WTC11 (cell line): Measurements from ENCODE around the gene GDPGP1. TPM values are rescaled to one million over a fixed set of nuclear protein-coding genes. Genes with fewer than 3 reads are reported as not detected.
"Not testable (repeated sequence)": the region's sequence is repeated elsewhere in the genome, so short reads cannot be mapped to it uniquely, and the experiment has no call there.

Experiments used
- ATAC-seq: fragments of 200-7000 bp; cut with Tn5 transposase; 2 replicates; pipeline ENCODE4 v1.10.0; 2021; ENCODE audit warnings: mild to moderate bottlenecking, moderate library complexity
- CTCF ChIA-PET: fragments of 300-600 bp; sonication (Branson Sonifier 250); formaldehyde crosslinking; loops from one replicate; lab custom pipeline; 2021; ENCODE audit warnings: antibody characterized with exemption; lab: Charles Lee
- POLR2A ChIA-PET: fragments of 350-600 bp; sonication (Branson Sonifier 250); formaldehyde crosslinking; loops from one replicate; lab custom pipeline; 2021; ENCODE audit warnings: antibody characterized with exemption; lab: Charles Lee
- DNase-seq: peaks from one replicate; pipeline ENCODE4 v3.0.0; 2021; ENCODE audit warnings: low spot score
- H3K27ac Mint-ChIP-seq: 2 replicates; pipeline ENCODE4 v1.8.0; 2021; ENCODE audit warnings: mixed read lengths
- H3K27me3 Mint-ChIP-seq: 2 replicates; pipeline ENCODE4 v1.8.0; 2021; ENCODE audit warnings: low read depth, mild to moderate bottlenecking, moderate library complexity, mixed read lengths
- H3K36me3 Mint-ChIP-seq: 2 replicates; pipeline ENCODE4 v1.8.0; 2021; ENCODE audit warnings: mixed read lengths
- H3K4me1 Mint-ChIP-seq: 2 replicates; pipeline ENCODE4 v1.8.0; 2022; ENCODE audit warnings: mixed read lengths
- H3K4me3 Mint-ChIP-seq: 2 replicates; pipeline ENCODE4 v1.8.0; 2021; ENCODE audit warnings: mild to moderate bottlenecking, moderate library complexity, mixed read lengths
- H3K9me3 Mint-ChIP-seq: 2 replicates; pipeline ENCODE4 v1.8.0; 2021; ENCODE audit warnings: mixed read lengths
- CREM ChIP-seq: sonication (generic); formaldehyde crosslinking; IDR thresholded peaks from 2 replicates; pipeline ENCODE4 v1.8.1; 2022; ENCODE audit warnings: mild to moderate bottlenecking, missing genetic modification reagents, moderate library complexity
- ELF4 ChIP-seq: sonication (generic); formaldehyde crosslinking; IDR thresholded peaks from 2 replicates; pipeline ENCODE4 v1.8.1; 2022; ENCODE audit warnings: low read depth, mild to moderate bottlenecking, moderate library complexity, missing genetic modification reagents
- ETV6 ChIP-seq: sonication (generic); formaldehyde crosslinking; IDR thresholded peaks from 2 replicates; pipeline ENCODE4 v1.8.1; 2022; ENCODE audit warnings: mild to moderate bottlenecking, missing genetic modification reagents
- GRHL2 ChIP-seq: fragments of 250-450 bp; sonication (Bioruptor Pico); IDR thresholded peaks from 2 replicates; pipeline ENCODE4 v1.8.0; 2022; ENCODE audit warnings: mild to moderate bottlenecking, moderate library complexity; ENCODE audit not compliant: insufficient replicate concordance, severe bottlenecking
- IRF2 ChIP-seq: sonication (generic); formaldehyde crosslinking; IDR thresholded peaks from 2 replicates; pipeline ENCODE4 v1.8.0; 2022; ENCODE audit warnings: low read depth, missing genetic modification reagents, borderline replicate concordance
- MXD4 ChIP-seq: fragments of 250-450 bp; sonication (Bioruptor Pico); IDR thresholded peaks from 2 replicates; pipeline ENCODE4 v1.8.0; 2021; ENCODE audit warnings: mild to moderate bottlenecking, moderate library complexity, borderline replicate concordance
- NFE2L1 ChIP-seq: sonication (generic); formaldehyde crosslinking; IDR thresholded peaks from 2 replicates; pipeline ENCODE4 v1.8.1; 2023; ENCODE audit warnings: missing genetic modification reagents
- PRRX2 ChIP-seq: fragments of 250-450 bp; sonication (Bioruptor Pico); IDR thresholded peaks from 2 replicates; pipeline ENCODE4 v1.8.0; 2021; ENCODE audit warnings: mild to moderate bottlenecking
- SP1 ChIP-seq: sonication (generic); formaldehyde crosslinking; conservative IDR thresholded peaks from 2 replicates; pipeline ENCODE4 v1.8.1; 2022; ENCODE audit warnings: missing genetic modification reagents
- TCF7 ChIP-seq: sonication (generic); formaldehyde crosslinking; IDR thresholded peaks from 2 replicates; pipeline ENCODE4 v1.8.0; 2022; ENCODE audit warnings: mild to moderate bottlenecking, low read depth, missing genetic modification reagents, moderate library complexity
- ZNF121 ChIP-seq: sonication (generic); formaldehyde crosslinking; IDR thresholded peaks from 2 replicates; pipeline ENCODE4 v1.8.0; 2023; ENCODE audit warnings: missing genetic modification reagents
- total RNA-seq: library from RNA; stranded (reverse); gene quantifications from 3 replicates; pipeline ENCODE4 v1.2.3, GENCODE V29; 2021
- TF ChIP-seq, protein P1 (sequence below): sonication (generic); formaldehyde crosslinking; IDR thresholded peaks from 2 replicates; pipeline ENCODE4 v1.8.1; 2023; ENCODE audit warnings: mild to moderate bottlenecking, missing genetic modification reagents
- TF ChIP-seq, protein P2 (sequence below): fragments of 250-450 bp; sonication (Bioruptor Pico); IDR thresholded peaks from 2 replicates; pipeline ENCODE4 v2.1.2; 2022; ENCODE audit warnings: mild to moderate bottlenecking, moderate library complexity
- TF ChIP-seq, protein P3 (sequence below): fragments of 250-450 bp; sonication (Bioruptor Pico); IDR thresholded peaks from 2 replicates; pipeline ENCODE4 v1.9.0; 2021; ENCODE audit warnings: moderate library complexity, mild to moderate bottlenecking, inconsistent platforms, borderline replicate concordance
- TF ChIP-seq, protein P4 (sequence below): sonication (generic); formaldehyde crosslinking; IDR thresholded peaks from 2 replicates; pipeline ENCODE4 v1.8.0; 2023; ENCODE audit warnings: missing genetic modification reagents
- TF ChIP-seq, protein P5 (sequence below): sonication (generic); formaldehyde crosslinking; IDR thresholded peaks from 2 replicates; pipeline ENCODE4 v1.8.1; 2023; ENCODE audit warnings: mild to moderate bottlenecking, missing genetic modification reagents, moderate library complexity
- TF ChIP-seq, protein P6 (sequence below): sonication (generic); formaldehyde crosslinking; IDR thresholded peaks from 2 replicates; pipeline ENCODE4 v1.8.1; 2023; ENCODE audit warnings: mild to moderate bottlenecking, moderate library complexity, missing genetic modification reagents
- TF ChIP-seq, protein P7 (sequence below): fragments of 200-600 bp; IDR thresholded peaks from 2 replicates; pipeline ENCODE4 v1.8.0; 2022; ENCODE audit warnings: antibody characterized with exemption
- TF ChIP-seq, protein P8 (sequence below): sonication (generic); formaldehyde crosslinking; IDR thresholded peaks from 2 replicates; pipeline ENCODE4 v1.8.0; 2022; ENCODE audit warnings: mild to moderate bottlenecking, missing genetic modification reagents
- TF ChIP-seq, protein P9 (sequence below): sonication (generic); formaldehyde crosslinking; IDR thresholded peaks from 2 replicates; pipeline ENCODE4 v1.8.0; 2022; ENCODE audit warnings: mild to moderate bottlenecking, missing genetic modification reagents

The GDPGP1 gene
- total RNA-seq, 1 experiment from 2014 or later: 2.6 TPM

DNA sequence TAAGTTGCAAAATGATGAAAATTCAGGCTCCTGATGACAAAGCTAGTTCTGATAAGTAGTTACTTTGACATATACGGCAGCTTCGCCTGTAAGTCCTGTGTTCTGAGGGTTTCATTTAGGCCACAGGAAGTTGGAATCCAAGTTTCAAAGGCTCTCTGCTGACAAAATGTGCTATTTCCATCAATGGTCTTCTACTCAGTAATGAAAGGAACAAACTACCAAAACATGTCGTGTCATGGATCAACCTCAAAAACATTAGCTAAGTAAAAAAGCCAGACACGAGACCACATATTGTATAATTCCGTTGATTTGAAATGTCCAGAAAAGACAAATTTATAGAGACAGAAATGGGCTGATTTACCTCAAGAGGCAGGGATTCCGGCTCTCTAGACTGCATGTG lies 53.9 kb downstream of the GDPGP1 start (continued):
- TF ChIP-seq CREM (CRISPR knock-in tag) (no peak), GRHL2 (CRISPR knock-in tag) (no peak), TCF7 (CRISPR knock-in tag) (no peak), SP1 (CRISPR knock-in tag) (no peak), IRF2 (no peak)
- TF ChIP-seq, protein P1, sequence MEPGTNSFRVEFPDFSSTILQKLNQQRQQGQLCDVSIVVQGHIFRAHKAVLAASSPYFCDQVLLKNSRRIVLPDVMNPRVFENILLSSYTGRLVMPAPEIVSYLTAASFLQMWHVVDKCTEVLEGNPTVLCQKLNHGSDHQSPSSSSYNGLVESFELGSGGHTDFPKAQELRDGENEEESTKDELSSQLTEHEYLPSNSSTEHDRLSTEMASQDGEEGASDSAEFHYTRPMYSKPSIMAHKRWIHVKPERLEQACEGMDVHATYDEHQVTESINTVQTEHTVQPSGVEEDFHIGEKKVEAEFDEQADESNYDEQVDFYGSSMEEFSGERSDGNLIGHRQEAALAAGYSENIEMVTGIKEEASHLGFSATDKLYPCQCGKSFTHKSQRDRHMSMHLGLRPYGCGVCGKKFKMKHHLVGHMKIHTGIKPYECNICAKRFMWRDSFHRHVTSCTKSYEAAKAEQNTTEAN (CRISPR knock-in tag): no peak
- TF ChIP-seq, protein P2, sequence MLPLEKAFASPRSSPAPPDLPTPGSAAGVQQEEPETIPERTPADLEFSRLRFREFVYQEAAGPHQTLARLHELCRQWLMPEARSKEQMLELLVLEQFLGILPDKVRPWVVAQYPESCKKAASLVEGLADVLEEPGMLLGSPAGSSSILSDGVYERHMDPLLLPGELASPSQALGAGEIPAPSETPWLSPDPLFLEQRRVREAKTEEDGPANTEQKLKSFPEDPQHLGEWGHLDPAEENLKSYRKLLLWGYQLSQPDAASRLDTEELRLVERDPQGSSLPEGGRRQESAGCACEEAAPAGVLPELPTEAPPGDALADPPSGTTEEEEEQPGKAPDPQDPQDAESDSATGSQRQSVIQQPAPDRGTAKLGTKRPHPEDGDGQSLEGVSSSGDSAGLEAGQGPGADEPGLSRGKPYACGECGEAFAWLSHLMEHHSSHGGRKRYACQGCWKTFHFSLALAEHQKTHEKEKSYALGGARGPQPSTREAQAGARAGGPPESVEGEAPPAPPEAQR: no peak
- TF ChIP-seq, protein P3, sequence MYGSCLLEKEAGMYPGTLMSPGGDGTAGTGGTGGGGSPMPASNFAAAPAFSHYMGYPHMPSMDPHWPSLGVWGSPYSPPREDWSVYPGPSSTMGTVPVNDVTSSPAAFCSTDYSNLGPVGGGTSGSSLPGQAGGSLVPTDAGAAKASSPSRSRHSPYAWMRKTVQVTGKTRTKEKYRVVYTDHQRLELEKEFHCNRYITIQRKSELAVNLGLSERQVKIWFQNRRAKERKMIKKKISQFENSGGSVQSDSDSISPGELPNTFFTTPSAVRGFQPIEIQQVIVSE (CRISPR knock-in tag): no peak

DNA sequence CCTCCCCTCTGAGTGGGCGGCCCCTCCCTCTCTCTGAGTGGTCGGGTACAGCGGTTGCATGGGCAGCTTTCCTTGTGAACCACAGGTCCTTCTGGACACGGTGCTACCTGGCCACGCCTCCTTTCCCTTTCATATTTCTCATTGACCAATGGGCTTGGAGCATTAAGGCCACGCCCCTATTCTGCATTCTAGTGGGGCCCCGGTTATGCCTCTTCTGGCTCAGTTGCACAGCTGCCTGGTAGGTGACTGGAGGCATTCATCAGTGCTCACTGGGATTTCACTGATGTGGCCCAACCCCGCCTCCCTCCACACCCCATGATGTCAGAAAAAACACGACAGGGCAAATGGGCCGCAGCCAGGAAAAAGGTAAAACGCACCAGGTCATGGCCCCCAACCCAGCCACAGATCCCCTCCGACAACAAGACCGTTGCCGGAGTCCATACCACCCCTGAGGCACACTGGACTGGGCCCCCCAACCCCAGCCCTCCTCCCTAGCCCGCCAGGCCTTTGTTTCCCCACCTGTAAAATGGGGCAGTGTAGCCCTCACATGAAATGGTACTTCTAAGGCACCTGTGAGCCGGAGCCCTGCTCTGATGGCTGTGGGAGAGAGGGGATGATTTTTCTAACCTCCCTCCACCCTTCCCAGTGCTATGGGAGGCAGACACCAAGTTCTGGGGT lies 57.8 kb downstream of the GDPGP1 start:
- no peak for ATAC-seq
- ChIA-PET CTCF (interaction anchor here (1.0 to 6.7 kb wide), 7 partner anchors 10 to 190 kb away, joined by 3 to 68 read pairs (median 24); partner anchors contain the start of genes CIB1 and GDPGP1), POLR2A (no interaction called here)
- DNase-seq: peak; percentile 41
- H3K4me3 Mint-ChIP-seq: no peak overlapping the region
- TF ChIP-seq, protein P4, sequence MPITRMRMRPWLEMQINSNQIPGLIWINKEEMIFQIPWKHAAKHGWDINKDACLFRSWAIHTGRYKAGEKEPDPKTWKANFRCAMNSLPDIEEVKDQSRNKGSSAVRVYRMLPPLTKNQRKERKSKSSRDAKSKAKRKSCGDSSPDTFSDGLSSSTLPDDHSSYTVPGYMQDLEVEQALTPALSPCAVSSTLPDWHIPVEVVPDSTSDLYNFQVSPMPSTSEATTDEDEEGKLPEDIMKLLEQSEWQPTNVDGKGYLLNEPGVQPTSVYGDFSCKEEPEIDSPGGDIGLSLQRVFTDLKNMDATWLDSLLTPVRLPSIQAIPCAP (CRISPR knock-in tag): no peak
- no peak for TF ChIP-seq PRRX2 (CRISPR knock-in tag)
- TF ChIP-seq NFE2L1 (CRISPR knock-in tag): no peak
- no peak for TF ChIP-seq ELF4 (CRISPR knock-in tag)
- TF ChIP-seq MXD4 (CRISPR knock-in tag): no peak
- H3K9me3 Mint-ChIP-seq: no peaks in the 10 kb centered on the region
- peaks cover 35% of the 10 kb centered on the region for H3K4me1 Mint-ChIP-seq
- H3K27ac Mint-ChIP-seq: no peak overlapping the region
- H3K36me3 Mint-ChIP-seq: no peaks in the 10 kb centered on the region
- H3K27me3 Mint-ChIP-seq: no peaks in the 10 kb centered on the region

DNA sequence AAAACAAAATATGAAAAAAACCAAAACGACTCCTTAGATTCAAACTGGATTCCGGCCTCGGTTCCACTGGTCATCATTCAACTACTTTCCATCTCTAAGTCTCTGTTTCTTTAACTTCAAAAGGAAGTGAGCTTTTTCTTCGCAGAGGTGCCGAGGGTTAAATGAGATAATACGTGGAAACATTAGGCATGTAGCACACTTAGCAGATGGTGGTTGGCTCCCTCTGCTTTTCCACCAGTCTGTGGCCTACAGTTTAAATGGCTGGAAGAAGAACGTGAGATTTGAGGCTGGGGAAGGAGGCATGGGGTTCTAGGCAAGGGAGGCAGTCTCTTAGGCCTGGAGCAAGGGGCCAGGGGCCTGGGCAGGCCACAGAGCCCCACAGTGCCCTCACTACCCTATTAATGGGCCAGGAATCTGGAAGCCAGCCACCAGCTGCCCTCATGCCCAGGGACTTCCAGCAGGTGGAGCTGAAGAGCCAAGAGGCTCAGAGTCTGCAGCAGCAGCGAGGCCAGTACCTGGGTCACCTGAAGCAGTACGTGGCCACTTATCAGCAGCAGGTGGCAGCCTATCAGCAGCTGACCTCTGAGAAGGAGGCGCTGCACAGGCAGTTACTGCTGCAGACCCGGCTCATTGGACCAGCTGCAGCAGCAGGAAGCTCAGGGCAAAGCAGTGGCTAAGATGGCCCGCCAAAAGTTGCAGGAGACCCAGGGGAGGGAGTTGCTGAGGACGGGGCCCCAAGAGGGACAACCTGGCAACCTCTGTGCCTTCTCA lies 59.2 kb downstream of the GDPGP1 start:
- peaks cover 24% of the 10 kb centered on the region for H3K4me1 Mint-ChIP-seq
- not testable (repeated sequence) for H3K27me3 Mint-ChIP-seq, H3K9me3 Mint-ChIP-seq, H3K36me3 Mint-ChIP-seq
- TF ChIP-seq ZNF121 (CRISPR knock-in tag) (peak; percentile 64), CREM (CRISPR knock-in tag) (0 out of 2 replicates have a peak, but pooled peaks have one; percentile 57), ETV6 (CRISPR knock-in tag) (peak; percentile 53; the same call in 1 of the 2 replicates)
- TF ChIP-seq, protein P5, sequence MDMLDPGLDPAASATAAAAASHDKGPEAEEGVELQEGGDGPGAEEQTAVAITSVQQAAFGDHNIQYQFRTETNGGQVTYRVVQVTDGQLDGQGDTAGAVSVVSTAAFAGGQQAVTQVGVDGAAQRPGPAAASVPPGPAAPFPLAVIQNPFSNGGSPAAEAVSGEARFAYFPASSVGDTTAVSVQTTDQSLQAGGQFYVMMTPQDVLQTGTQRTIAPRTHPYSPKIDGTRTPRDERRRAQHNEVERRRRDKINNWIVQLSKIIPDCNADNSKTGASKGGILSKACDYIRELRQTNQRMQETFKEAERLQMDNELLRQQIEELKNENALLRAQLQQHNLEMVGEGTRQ (CRISPR knock-in tag): peak; percentile 74
- TF ChIP-seq, protein P6, sequence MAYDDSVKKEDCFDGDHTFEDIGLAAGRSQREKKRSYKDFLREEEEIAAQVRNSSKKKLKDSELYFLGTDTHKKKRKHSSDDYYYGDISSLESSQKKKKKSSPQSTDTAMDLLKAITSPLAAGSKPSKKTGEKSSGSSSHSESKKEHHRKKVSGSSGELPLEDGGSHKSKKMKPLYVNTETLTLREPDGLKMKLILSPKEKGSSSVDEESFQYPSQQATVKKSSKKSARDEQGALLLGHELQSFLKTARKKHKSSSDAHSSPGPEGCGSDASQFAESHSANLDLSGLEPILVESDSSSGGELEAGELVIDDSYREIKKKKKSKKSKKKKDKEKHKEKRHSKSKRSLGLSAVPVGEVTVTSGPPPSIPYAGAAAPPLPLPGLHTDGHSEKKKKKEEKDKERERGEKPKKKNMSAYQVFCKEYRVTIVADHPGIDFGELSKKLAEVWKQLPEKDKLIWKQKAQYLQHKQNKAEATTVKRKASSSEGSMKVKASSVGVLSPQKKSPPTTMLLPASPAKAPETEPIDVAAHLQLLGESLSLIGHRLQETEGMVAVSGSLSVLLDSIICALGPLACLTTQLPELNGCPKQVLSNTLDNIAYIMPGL (CRISPR knock-in tag): peak; percentile 85
- TF ChIP-seq, protein P7, sequence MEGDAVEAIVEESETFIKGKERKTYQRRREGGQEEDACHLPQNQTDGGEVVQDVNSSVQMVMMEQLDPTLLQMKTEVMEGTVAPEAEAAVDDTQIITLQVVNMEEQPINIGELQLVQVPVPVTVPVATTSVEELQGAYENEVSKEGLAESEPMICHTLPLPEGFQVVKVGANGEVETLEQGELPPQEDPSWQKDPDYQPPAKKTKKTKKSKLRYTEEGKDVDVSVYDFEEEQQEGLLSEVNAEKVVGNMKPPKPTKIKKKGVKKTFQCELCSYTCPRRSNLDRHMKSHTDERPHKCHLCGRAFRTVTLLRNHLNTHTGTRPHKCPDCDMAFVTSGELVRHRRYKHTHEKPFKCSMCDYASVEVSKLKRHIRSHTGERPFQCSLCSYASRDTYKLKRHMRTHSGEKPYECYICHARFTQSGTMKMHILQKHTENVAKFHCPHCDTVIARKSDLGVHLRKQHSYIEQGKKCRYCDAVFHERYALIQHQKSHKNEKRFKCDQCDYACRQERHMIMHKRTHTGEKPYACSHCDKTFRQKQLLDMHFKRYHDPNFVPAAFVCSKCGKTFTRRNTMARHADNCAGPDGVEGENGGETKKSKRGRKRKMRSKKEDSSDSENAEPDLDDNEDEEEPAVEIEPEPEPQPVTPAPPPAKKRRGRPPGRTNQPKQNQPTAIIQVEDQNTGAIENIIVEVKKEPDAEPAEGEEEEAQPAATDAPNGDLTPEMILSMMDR: peak; percentile 80
- TF ChIP-seq, protein P8, sequence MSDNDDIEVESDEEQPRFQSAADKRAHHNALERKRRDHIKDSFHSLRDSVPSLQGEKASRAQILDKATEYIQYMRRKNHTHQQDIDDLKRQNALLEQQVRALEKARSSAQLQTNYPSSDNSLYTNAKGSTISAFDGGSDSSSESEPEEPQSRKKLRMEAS (CRISPR knock-in tag): peak; percentile 74
- TF ChIP-seq, protein P9, sequence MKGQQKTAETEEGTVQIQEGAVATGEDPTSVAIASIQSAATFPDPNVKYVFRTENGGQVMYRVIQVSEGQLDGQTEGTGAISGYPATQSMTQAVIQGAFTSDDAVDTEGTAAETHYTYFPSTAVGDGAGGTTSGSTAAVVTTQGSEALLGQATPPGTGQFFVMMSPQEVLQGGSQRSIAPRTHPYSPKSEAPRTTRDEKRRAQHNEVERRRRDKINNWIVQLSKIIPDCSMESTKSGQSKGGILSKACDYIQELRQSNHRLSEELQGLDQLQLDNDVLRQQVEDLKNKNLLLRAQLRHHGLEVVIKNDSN (CRISPR knock-in tag): peak; percentile 68
- POLR2A ChIA-PET: interaction anchor here (0.6 to 1.2 kb wide), 4 partner anchors 45 to 340 kb away, joined by 3 to 4 read pairs (median 3); partner anchors contain the start of gene IQGAP1
- H3K4me3 Mint-ChIP-seq: peak overlapping the region; percentile 11; the same call in 1 of the 2 replicates
- H3K27ac Mint-ChIP-seq: peak overlapping the region; percentile 82
- CTCF ChIA-PET: interaction anchor here (0.5 to 6.7 kb wide), 70 partner anchors 8 to 642 kb away, joined by 3 to 68 read pairs (median 5); partner anchors contain the start of genes ARPIN, CIB1, GDPGP1 and HDDC3
- peak; percentile 100 for ATAC-seq
- peak; percentile 97 for DNase-seq
